ENCODE results near the gene NRG2. TPM values are rescaled to one million over a fixed set of nuclear protein-coding genes. Genes with fewer than 3 reads are reported as not detected.
A peak's percentile ranks its signal among the peaks of the same experiment; 100 is the strongest.

Gene NRG2
- polyA plus RNA-seq, 3 donors: 0.01 TPM; not detected in 2

GRCh38 chr5:139812836-139813805, 230.0 kb downstream of the NRG2 start:
- H4K20me1 ChIP-seq (ENCODE audit: insufficient read depth, low read length): no peaks in the 10 kb centered on the region
- no peak overlapping the region for H3K27ac ChIP-seq (ENCODE audit: low read depth in 1 of 2, low read length in 2 of 2)
- H3K4me2 ChIP-seq (replicated peaks; ENCODE audit: extremely low read depth, low read length, poor library complexity, severe bottlenecking): no peak overlapping the region
- intact Hi-C loops (cut with micrococcal nuclease): no loop called here
- no peak overlapping the region for H3K4me3 ChIP-seq (replicated peaks in 1 of 3; ENCODE audit: low read depth in 2 of 3, low read length in 3 of 3)
- H3K4me1 Mint-ChIP-seq: no peaks in the 10 kb centered on the region
- H3K27me3 ChIP-seq (ENCODE audit: control insufficient read depth in 2 of 2, insufficient read depth in 2 of 2, low read length in 2 of 2): no peaks in the 10 kb centered on the region
- no peaks in the 10 kb centered on the region for H3K4me1 ChIP-seq (ENCODE audit: control insufficient read depth in 1 of 2, insufficient read depth in 2 of 2, low read length in 2 of 2)
- H3K27me3 Mint-ChIP-seq (ENCODE audit: low read depth in 3 of 3): peaks cover 9 to 20% (median 13%) of the 10 kb centered on the region in 3 donors
- H3K4me3 Mint-ChIP-seq: no peak overlapping the region
- DNase-seq: no peak
- H3K79me2 ChIP-seq (ENCODE audit: insufficient read depth, low read length): no peaks in the 10 kb centered on the region
- peaks cover 0 to 2% (median 0%) of the 10 kb centered on the region in 7 donors for H3K9me3 Mint-ChIP-seq
- H3K9ac ChIP-seq (ENCODE audit: insufficient read depth, low read length, poor library complexity, severe bottlenecking): no peak overlapping the region
- 95% methylated on average over 16 of the region's 25 CpGs for WGBS (ENCODE audit: insufficient coverage)
- TF ChIP-seq, protein P1, sequence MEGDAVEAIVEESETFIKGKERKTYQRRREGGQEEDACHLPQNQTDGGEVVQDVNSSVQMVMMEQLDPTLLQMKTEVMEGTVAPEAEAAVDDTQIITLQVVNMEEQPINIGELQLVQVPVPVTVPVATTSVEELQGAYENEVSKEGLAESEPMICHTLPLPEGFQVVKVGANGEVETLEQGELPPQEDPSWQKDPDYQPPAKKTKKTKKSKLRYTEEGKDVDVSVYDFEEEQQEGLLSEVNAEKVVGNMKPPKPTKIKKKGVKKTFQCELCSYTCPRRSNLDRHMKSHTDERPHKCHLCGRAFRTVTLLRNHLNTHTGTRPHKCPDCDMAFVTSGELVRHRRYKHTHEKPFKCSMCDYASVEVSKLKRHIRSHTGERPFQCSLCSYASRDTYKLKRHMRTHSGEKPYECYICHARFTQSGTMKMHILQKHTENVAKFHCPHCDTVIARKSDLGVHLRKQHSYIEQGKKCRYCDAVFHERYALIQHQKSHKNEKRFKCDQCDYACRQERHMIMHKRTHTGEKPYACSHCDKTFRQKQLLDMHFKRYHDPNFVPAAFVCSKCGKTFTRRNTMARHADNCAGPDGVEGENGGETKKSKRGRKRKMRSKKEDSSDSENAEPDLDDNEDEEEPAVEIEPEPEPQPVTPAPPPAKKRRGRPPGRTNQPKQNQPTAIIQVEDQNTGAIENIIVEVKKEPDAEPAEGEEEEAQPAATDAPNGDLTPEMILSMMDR (IDR thresholded peaks at IDR 0.05): no peak
- no peaks in the 10 kb centered on the region for H3K36me3 ChIP-seq (replicated peaks in 1 of 2; ENCODE audit: control insufficient read depth in 1 of 2, insufficient read depth in 2 of 2, low read length in 2 of 2)
- H3K27ac Mint-ChIP-seq: peak overlapping the region in 1 of 7 donors; percentile 50
- no peaks in the 10 kb centered on the region for H3K9me3 ChIP-seq (replicated peaks in 1 of 2; ENCODE audit: control insufficient read depth in 1 of 2, insufficient read depth in 1 of 2, low read length in 2 of 2)
- H3K36me3 Mint-ChIP-seq: no peaks in the 10 kb centered on the region
- H2AFZ ChIP-seq (ENCODE audit: insufficient read depth, low read depth, low read length, poor library complexity, severe bottlenecking): no peak overlapping the region

DNA sequence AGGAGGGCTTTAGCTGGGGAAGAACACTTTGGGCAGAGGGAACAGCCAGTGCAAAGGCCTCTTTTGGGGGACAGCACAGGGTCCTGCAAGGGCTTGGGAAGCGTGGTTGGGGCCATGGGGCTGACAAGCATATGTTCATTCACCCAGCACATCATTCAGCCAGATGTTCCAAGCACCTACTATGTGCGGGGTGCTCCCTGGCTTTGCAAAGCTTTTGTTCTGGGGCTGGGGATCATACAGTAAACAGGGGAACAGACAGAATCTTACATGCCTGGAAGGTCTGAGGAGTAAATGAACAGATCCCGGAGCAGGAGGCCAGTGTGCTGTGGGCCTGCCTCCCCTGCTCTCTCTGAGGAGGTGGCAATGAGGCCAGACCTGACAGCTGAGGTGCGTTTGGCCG, 230.8 kb downstream of the NRG2 start:
- no peaks in the 10 kb centered on the region for H3K36me3 ChIP-seq (replicated peaks in 1 of 2; ENCODE audit: control insufficient read depth in 1 of 2, insufficient read depth in 2 of 2, low read length in 2 of 2)
- intact Hi-C loops (cut with micrococcal nuclease): no loop called here
- peak overlapping the region in 1 of 7 donors; percentile 36 for H3K27ac Mint-ChIP-seq
- no peak overlapping the region for H3K9ac ChIP-seq (ENCODE audit: insufficient read depth, low read length, poor library complexity, severe bottlenecking)
- H3K4me3 Mint-ChIP-seq: no peak overlapping the region
- TF ChIP-seq, protein P1 (IDR thresholded peaks at IDR 0.05): no peak
- H3K4me3 ChIP-seq (replicated peaks in 1 of 3; ENCODE audit: low read depth in 2 of 3, low read length in 3 of 3): no peak overlapping the region
- no peak overlapping the region for H2AFZ ChIP-seq (ENCODE audit: insufficient read depth, low read depth, low read length, poor library complexity, severe bottlenecking)
- no peaks in the 10 kb centered on the region for H4K20me1 ChIP-seq (ENCODE audit: insufficient read depth, low read length)
- no peaks in the 10 kb centered on the region for H3K4me1 ChIP-seq (ENCODE audit: control insufficient read depth in 1 of 2, insufficient read depth in 2 of 2, low read length in 2 of 2)
- H3K9me3 Mint-ChIP-seq: no peaks in the 10 kb centered on the region
- WGBS (ENCODE audit: insufficient coverage): 89% methylated on average over 3 of the region's 5 CpGs
- no peaks in the 10 kb centered on the region for H3K9me3 ChIP-seq (replicated peaks in 1 of 2; ENCODE audit: control insufficient read depth in 1 of 2, insufficient read depth in 1 of 2, low read length in 2 of 2)
- no peaks in the 10 kb centered on the region for H3K27me3 ChIP-seq (ENCODE audit: control insufficient read depth in 2 of 2, insufficient read depth in 2 of 2, low read length in 2 of 2)
- H3K36me3 Mint-ChIP-seq: no peaks in the 10 kb centered on the region
- no peaks in the 10 kb centered on the region for H3K4me1 Mint-ChIP-seq
- no peaks in the 10 kb centered on the region for H3K79me2 ChIP-seq (ENCODE audit: insufficient read depth, low read length)
- no peak overlapping the region for H3K27ac ChIP-seq (ENCODE audit: low read depth in 1 of 2, low read length in 2 of 2)
- no peak overlapping the region for H3K4me2 ChIP-seq (replicated peaks; ENCODE audit: extremely low read depth, low read length, poor library complexity, severe bottlenecking)
- H3K27me3 Mint-ChIP-seq (ENCODE audit: low read depth in 3 of 3): peaks cover 11 to 17% (median 15%) of the 10 kb centered on the region in 3 donors
- DNase-seq: no peak
